ENCODE results near the gene SVEP1. TPM values are rescaled to one million over a fixed set of nuclear protein-coding genes. Genes with fewer than 3 reads are reported as not detected.
A peak's percentile ranks its signal among the peaks of the same experiment; 100 is the strongest.

SVEP1 gene
- total RNA-seq, 2 experiments from 2014 or later: not detected

DNA sequence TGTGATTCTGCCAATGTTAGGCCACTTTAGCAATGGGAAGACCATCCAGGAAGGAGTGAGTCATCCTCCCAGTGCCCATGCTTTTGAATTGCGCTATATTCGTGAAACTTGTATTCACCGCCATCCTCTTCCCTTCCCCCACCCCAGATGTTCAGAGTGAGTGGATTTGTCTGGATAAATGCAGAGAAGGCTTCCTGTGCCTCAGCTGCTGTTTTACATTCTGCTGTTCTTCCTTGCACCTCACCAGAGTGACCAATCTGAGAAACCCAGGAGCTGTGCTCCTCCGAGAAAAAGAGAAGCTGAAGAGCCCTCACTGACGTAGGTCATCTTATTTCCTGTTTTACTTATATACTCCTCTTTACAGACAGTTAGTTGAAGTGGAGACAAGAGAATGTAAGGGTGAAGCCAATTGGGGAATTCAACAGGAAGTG lies 24.6 kb upstream of the SVEP1 start:
- no peak overlapping the region for H3K27ac ChIP-seq (ENCODE audit: low read depth in 1 of 2, low read length in 2 of 2)
- no peak overlapping the region for H3K4me3 ChIP-seq (ENCODE audit: low read length)
- H3K36me3 Mint-ChIP-seq (ENCODE audit: low read depth): no peaks in the 10 kb centered on the region
- H3K4me1 Mint-ChIP-seq (ENCODE audit: low read depth): no peaks in the 10 kb centered on the region
- DNase-seq: peak in 2 of 14 experiments; percentile 14 to 31
- CTCF ChIA-PET: no interaction called here
- peaks cover 0 to 8% of the 10 kb centered on the region in 2 experiments for H3K9me3 ChIP-seq (ENCODE audit: control insufficient read depth in 1 of 2, insufficient read depth in 1 of 2, low read length in 2 of 2)
- intact Hi-C loops (cut with DNase I, micrococcal nuclease): no loop called here
- peaks cover 17% of the 10 kb centered on the region for H3K27me3 Mint-ChIP-seq
- POLR2A ChIA-PET: no interaction called here
- no peak overlapping the region for H3K4me3 Mint-ChIP-seq
- no peak overlapping the region for H3K27ac Mint-ChIP-seq
- no peak for TF ChIP-seq CTCF (IDR thresholded peaks at IDR 0.05)
- H3K9me3 Mint-ChIP-seq: no peaks in the 10 kb centered on the region
- no peaks in the 10 kb centered on the region for H3K27me3 ChIP-seq (ENCODE audit: control insufficient read depth in 1 of 2, insufficient read depth in 2 of 2, low read length in 2 of 2)
- H3K4me1 ChIP-seq (ENCODE audit: insufficient read depth, low read length): no peaks in the 10 kb centered on the region
- ATAC-seq (ENCODE audit: poor library complexity): no peak
- no peaks in the 10 kb centered on the region for H3K36me3 ChIP-seq (ENCODE audit: insufficient read depth, low read length)

GRCh38 chr9:110602281-110602680 lies 22.7 kb upstream of the SVEP1 start:
- Mint-ChIP-seq H3K9me3 (no peaks in the 10 kb centered on the region), H3K4me1 (ENCODE audit: low read depth) (no peaks in the 10 kb centered on the region), H3K36me3 (ENCODE audit: low read depth) (no peaks in the 10 kb centered on the region), H3K4me3 (no peak overlapping the region), H3K27ac (no peak overlapping the region), H3K27me3 (peaks cover 17% of the 10 kb centered on the region)
- no peak for TF ChIP-seq CTCF (IDR thresholded peaks at IDR 0.05)
- CTCF ChIA-PET: no interaction called here
- no peak overlapping the region for H3K27ac ChIP-seq (ENCODE audit: low read depth in 1 of 2, low read length in 2 of 2)
- ATAC-seq (ENCODE audit: poor library complexity) (no peak), DNase-seq (no peak)
- intact Hi-C loops (cut with DNase I, micrococcal nuclease): no loop called here
- POLR2A ChIA-PET: no interaction called here
- H3K9me3 ChIP-seq (ENCODE audit: control insufficient read depth in 1 of 2, insufficient read depth in 1 of 2, low read length in 2 of 2): peaks cover 0 to 15% of the 10 kb centered on the region in 2 experiments
- H3K4me3 ChIP-seq (ENCODE audit: low read length): no peak overlapping the region
- H3K4me1 ChIP-seq (ENCODE audit: insufficient read depth, low read length): no peaks in the 10 kb centered on the region
- no peaks in the 10 kb centered on the region for H3K27me3 ChIP-seq (ENCODE audit: control insufficient read depth in 1 of 2, insufficient read depth in 2 of 2, low read length in 2 of 2)
- no peaks in the 10 kb centered on the region for H3K36me3 ChIP-seq (ENCODE audit: insufficient read depth, low read length)

GRCh38 chr9:110601098-110601497 lies 21.6 kb upstream of the SVEP1 start:
- Mint-ChIP-seq H3K27ac (no peak overlapping the region), H3K36me3 (ENCODE audit: low read depth) (no peaks in the 10 kb centered on the region), H3K9me3 (no peaks in the 10 kb centered on the region), H3K27me3 (peaks cover 16% of the 10 kb centered on the region), H3K4me3 (no peak overlapping the region), H3K4me1 (ENCODE audit: low read depth) (no peaks in the 10 kb centered on the region)
- intact Hi-C loops (cut with DNase I, micrococcal nuclease): no loop called here
- no peaks in the 10 kb centered on the region for H3K4me1 ChIP-seq (ENCODE audit: insufficient read depth, low read length)
- no peak overlapping the region for H3K27ac ChIP-seq (ENCODE audit: low read depth in 1 of 2, low read length in 2 of 2)
- CTCF ChIA-PET: no interaction called here
- H3K4me3 ChIP-seq (ENCODE audit: low read length): no peak overlapping the region
- H3K9me3 ChIP-seq (ENCODE audit: control insufficient read depth in 1 of 2, insufficient read depth in 1 of 2, low read length in 2 of 2): peaks cover 0 to 15% of the 10 kb centered on the region in 2 experiments
- no peaks in the 10 kb centered on the region for H3K27me3 ChIP-seq (ENCODE audit: control insufficient read depth in 1 of 2, insufficient read depth in 2 of 2, low read length in 2 of 2)
- no peak for DNase-seq
- POLR2A ChIA-PET: no interaction called here
- no peak for ATAC-seq (ENCODE audit: poor library complexity)
- no peak for TF ChIP-seq CTCF (IDR thresholded peaks at IDR 0.05)
- H3K36me3 ChIP-seq (ENCODE audit: insufficient read depth, low read length): no peaks in the 10 kb centered on the region

Measured in CD4-positive, alpha-beta T cell (primary cell).